Muscle of back (tissue), 11 donors: ENCODE results near the gene INTS1. TPM values are rescaled to one million over a fixed set of nuclear protein-coding genes. Genes with fewer than 3 reads are reported as not detected.
A peak's percentile ranks its signal among the peaks of the same experiment; 100 is the strongest.
"Not testable (repeated sequence)": the region's sequence is repeated elsewhere in the genome, so short reads cannot be mapped to it uniquely, and the experiment has no call there.

Experiments used
- DNase-seq, 3 donors: peaks; one replicate each; pipeline versions ENCODE4 v3.0.0 to v3.0.0-alpha.2; 2013
- polyA plus RNA-seq, 10 donors: library from polyadenylated mRNA; unstranded; fragments of 120-200 nt; gene quantifications; one replicate each; pipeline ENCODE4 v1.2.1, GENCODE V29; 2013; ENCODE audit not compliant: insufficient read length in 10 of 10

Gene INTS1
- polyA plus RNA-seq, 10 donors = 29.9 to 53.0 (median 41.8) TPM

DNA sequence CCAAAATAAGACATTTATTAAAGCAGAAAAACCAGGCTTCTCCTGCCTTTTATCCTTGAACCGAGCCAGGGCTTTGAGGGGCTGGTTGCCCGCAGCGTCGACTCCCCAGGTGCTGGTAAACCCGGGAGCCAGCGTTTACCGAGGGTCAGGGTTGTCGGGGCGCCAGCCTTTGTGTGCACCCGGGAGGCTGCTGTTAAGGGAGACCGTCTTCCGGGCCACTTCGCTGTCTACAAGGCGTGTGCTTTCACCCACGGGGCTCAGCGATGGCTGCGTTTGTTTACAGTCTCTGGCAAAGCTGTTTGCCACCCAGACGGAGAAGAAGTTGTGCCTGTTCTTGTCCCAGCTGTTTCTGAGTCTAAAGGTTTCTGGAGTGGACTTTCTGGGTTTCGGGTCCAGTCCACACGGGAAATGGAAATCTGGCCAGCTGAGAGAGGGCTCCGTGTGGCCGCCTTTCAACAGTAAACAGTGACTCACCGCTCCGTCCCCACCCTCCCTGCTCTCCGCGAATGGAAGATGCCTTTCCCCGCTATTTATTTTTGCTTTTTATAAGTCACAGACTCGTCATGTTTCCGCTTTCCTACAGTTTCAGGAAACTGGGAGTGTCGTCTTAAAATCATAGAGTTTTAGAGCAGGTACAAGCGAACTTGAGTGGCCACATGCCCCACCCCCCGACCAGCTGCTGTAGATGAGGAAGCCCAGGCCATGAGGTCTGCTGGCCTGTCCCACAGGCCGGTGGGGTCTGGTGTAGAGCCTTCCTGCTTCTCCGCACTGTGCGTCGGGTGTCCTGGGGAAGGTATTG, 28.5 kb upstream of the INTS1 start:
- peak; percentile 72 to 88 (median 79) for DNase-seq

DNA sequence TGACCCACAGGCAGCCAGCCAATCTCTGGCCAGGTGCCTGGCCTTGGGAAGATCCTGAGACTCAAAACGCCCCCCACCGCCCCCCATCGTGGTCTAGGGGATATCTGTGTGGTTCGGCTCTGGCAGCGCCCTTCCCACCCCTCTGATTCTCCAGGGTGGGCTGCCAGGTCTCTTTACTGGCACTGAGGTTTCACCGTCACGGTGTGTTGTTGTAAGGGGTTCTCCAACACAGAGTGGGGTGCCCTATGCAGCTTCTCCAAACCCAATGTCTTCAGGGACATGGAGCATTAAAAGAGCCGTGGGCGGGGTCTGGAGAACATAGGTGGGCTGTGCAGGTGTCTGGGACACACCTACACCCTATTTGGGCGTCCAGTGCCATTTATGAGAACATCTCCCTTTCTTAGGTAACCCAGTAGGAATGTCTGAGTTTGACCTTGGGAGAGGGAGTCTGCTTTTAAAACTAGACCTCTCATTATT, 27.8 kb upstream of the INTS1 start:
- no peak for DNase-seq

DNA sequence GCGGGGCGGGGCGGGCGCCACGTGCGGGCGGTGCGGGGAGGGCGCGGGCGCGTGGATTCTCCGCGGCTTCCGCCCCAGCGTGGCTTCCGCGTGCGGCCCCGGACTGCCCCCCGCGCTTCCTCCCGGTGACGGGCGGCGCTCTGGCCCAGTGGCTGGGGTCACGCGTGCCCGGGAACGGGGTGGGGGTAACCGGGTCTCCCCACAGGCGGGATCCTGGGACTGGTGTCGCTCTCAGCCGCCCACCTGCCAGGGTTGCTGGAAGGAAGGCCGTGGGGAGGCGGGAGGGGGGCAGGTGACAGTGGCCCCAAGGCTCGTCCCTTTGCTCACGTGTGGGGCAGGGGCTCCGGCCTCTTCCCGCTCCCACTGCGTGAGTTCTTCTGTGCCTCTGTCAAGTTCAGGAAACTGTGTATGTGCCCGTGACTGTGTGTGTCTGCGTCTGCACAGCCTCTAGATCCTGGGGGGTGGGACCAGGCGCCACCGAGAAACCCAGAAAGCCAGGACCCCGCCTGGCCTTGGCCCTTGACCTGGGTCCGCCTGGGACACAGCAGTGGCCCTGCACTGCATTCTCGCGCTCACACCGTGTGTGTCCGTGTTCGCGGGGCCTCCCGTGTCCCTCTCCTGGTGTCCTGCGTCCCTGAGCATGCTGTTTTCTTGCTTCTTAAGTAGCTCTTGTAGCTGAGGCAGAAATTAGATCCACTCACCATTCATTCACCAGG, 27.2 kb upstream of the INTS1 start:
- peak in 1 of 3 donors; percentile 71 for DNase-seq

DNA sequence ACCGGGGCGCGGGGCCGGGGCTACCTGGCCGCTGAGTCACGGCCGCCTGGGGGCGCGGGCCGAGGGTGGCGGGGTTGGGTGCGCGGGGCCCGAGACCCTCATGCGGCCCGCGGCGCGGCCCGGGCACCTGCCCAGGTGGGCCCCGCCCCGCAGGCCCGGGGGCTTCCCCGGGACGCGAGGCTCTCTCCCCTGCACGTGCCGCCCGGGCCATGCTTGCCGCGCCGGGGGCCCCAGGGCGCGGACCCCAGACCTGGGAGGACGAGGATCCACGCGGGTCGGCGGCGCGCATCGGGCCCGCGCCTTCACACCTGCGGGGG, 26.7 kb upstream of the INTS1 start:
- no peak for DNase-seq

DNA sequence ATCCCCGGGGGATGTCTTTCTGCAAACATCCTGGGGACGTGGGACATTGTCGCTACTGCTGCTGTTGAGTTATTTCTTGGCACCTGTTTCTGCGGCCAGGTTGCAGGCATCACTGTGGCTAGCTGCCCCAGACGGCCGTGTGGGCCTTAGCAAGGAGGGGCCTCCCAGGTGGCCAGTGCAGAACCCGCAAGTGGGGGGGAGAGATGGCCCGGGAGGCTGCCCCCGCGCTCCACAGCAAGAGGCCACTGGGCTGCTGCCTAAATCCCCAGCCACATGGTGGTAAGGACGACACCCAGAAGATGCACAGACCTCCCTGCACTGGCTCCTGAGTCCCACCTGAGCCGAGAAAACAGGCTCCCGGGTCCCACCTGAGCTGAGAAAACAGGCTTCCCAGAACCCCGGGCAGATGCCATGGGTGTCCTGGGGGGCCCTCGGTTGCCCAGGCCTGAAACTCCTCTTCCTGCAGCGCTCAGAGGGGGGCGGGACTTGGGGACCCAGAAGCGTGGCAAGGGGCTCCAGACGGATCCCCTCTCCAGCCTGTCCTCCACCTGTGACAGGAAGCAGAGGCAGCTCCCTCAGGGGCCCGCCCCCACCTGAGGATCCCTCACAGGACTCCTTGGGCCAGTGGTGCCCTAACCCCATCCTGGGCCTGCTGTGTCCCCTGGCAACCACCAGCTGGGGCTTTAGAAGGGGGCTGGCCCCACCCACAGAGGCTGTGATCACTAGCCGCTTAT, 25.4 kb upstream of the INTS1 start:
- peak in 1 of 3 donors; percentile 8 for DNase-seq

DNA sequence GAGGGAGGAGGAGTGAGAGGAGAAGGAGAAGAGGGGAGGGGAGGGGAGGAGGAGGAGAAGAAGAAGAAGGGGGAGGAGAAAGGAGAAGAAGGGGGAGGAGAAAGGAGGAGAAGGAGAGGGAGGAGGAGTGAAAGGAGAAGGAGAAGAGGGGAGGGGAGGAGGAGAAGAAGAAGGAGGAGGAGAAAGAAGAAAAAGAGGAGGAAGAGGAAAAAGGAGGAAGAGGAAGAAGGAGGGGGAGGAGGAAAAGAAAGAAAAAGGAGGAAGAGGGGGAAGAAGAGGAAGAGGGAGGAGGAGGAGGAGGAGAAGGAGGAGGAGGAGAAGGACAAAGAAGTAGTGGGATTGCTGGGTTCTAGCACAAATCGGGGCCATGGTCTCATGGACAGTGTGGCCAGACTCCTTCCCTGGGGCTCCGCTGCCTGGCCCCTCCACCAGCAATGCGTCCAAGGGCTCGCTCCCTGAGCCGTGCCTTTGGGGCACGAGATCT, 22.1 kb upstream of the INTS1 start:
- DNase-seq = peak in 1 of 3 donors; percentile 48

DNA sequence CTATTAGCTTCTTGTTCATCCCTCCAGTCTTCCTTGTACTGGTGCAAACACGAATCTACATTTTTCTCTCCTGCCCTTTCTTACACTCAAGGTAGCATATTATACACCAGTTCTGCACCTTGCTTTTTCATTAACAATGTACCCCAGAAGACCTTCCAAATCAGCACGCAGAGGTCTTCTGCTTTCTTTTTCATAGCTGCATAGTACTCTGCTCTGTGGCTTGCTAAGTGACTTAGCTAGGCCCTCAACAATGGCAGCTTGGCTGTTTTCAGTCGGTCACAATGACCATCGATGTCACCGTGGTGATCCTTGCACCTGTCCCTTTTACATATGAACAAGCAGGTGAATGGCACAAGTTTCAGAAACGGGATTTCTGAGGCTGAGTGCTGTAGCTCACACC, 21.2 kb upstream of the INTS1 start:
- no peak for DNase-seq

DNA sequence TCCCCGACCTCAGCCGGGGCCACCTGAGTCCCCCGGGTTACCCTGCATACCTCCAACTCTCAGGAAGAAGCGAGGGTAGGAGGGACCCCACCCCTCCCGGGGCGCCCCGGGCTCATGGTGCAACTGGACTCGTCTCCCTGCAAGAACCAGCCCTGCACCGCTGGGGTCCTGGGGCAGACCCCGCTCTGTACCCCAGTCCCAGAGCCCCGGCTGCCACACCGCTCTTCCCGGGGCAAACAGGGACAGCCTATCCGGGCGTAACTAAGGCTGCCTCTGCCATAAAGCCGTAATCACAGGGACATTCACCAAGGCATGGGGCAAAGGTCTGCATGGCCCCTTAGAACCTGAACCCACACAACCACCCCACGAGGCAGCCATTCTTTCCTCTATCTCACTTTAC, 19.7 kb upstream of the INTS1 start:
- DNase-seq = no peak

DNA sequence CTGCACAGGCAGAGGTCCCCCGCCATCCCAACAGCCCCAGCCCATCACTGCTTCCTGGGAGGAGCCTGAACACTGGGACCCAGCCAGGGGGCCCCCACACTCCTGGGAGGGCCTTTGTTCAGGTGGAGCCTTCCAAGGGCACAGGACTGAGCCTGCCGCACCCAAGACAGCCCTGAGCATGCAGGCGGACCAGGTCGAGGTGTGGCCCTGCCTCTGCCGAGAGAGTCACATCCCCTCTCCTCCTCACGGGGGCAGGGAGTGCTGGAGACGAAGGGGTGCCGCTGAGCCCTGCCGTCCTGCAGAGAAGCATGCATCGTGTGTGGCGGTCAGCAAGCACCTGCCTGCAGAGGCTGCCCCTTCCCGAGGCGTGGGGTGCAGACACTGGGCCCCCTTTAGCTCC, 19.0 kb upstream of the INTS1 start:
- no peak for DNase-seq

DNA sequence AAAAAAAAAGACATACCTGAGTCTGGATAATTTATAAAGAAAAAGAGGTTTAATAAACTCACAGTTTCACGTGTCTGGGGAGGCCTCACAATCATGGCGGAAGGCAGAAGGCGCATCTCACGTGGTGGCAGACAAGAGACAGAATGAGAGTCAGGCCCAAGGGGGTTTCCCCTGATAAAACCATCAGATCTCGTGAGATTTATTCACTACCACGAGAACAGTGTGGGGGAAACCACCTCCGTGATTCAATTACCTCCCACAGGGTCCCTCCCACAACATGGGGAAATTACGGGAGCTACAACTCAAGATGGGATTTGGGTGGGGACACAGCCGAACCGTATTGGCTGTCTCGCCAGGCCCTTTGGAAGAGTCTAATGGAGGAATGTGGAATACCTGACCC, 17.3 kb upstream of the INTS1 start:
- DNase-seq = no peak

DNA sequence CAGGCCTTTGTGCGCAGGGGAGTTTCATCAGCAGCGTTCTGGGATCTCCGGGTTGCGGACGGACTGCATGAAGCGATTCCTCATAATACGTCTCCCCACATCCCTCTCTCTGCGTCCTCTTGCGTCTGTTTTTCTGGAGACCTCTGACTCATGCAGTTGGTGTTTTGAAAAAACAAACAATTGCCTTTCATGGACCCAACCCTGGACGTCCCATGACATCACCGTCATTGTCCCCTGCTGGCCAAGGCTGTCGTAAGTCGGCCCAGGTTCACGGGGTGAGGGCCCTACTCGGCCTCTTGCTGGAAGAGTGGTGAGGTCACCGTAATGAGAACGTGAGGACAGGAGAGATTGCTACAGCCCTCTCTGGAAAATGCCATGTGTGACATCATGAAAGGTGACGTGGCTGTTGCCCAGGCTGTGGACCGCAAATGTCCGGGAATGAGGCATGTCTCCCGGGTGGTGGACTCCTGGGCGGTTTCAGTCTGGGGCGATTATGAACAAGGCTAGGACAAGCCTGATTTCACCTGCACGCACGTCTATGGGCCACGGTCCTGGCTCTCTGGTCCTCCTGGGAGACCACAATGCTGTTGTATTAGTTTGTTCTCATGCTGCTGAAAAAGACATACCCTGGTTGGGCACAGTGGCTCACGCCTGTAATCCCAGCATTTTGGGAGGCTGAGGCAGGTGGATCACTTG, 16.5 kb upstream of the INTS1 start:
- DNase-seq = no peak

DNA sequence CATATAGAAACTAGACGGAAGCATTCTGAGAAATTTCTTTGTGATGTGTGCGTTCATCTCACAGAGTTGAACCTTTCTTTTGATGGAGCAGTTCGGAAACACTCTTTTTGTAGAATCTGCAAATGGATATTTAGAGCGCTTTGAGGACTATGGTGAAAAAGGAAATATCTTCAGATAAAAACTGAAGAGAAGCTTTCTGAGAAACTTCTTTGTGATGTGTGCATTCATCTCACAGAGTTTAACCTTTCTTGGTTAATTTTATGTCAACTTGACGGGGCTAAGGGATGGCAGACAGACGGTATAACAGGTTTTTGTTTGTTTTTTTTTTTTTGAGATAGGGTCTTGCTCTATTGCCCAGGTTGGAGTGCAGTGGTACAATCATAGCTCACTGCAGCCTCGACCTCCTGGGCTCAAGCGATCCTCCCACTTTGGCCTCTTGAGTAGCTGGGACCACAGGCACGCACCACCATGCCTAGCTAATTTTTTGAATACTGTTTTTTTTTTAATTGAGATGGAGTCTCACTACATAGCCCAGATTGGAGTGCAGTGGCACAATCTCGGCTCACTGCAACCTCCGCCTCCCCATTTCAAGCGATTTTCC, 15.2 kb upstream of the INTS1 start:
- DNase-seq = not testable (repeated sequence)

DNA sequence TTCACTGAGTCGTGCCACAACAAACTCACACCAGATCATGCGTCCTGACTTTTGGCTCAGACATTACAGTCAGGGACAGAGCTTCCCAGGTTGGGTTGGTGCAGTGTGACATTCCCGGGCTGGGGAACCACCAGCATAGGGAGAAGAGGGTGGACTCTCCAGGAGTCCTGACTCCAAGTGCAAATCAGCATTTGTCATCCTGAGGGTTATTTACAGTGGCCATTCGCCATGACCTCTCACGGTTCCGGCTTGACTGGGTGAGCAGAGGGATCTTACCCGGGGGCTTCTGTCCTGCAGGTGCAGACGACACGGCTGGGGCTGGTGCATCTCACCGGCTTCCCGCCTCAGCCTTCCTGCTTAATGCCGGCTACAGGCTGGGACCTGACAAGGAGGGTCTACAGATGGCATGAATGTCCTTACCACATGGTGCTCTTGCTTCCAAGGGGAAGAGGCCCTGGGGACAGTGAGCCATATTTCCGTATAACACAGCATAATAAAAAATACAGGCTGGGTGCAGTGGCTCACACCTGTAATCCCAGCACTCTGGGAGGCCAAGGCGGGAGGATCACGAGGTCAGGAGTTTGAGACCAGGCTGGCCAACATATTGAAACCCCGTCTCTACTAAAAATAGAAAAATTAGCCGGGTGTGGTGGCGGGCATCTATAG, 12.5 kb upstream of the INTS1 start:
- DNase-seq = no peak

DNA sequence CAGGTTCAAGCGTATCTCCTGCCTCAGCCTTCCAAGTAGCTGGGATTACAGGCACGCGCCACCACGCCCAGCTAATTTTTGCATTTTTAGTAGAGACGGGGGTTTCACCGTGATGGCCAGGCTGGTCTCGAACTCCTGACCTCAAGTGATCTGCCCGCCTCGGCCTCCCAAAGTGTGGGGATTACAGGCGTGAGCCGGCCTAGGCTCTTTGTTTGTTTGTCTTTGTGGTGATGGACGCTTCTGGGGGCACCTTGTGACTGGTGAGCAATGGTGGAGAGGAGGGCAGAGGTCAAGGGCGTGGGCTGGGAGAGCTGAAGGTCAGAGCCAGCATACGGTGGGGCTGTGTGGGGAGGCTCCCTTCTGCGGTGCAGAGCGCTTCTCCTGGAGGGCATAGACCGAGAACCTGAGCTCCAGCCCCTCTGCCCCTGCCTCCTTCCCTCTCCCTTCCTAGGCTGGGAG, 11.3 kb upstream of the INTS1 start:
- DNase-seq = not testable (repeated sequence)

DNA sequence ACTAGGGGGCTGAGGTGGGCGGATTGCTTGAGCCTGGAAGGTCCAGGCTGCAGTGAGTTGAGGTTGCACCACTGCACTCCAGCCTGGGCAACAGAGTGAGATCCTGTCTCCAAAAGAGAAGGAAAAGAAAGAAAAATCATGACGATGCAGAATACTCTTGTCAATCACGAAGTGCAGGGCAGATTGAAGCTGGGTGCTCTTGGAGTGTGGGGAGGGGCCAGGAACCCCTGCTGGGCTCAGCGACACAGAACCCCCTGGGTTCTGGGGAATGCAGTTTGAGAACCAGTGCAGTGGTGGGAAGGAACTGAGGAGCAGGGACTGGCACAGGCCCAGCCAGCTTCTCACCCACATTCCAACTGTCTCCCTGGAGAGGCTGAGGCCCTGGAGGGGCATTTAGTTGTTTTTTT, 10.8 kb upstream of the INTS1 start:
- no peak for DNase-seq

DNA sequence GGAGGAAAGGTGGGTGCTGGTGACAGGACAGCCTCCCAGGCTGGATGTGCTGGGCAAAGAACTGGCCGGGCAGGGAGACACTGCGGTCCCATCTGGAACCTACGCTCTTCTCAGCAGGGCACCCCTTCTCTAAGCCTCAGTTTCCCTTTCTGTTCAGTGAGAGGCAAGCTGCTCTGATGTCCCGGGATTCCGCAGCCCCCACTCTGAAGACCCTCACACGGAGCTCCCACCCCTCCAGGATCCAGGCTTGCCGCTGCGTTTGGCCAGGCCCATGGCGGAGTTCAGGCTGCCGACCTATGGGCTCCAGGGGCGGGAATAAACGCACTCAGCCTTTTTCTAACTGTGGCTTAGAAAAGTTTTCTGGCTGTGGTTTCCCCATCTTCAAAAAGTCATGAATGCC, 10.2 kb upstream of the INTS1 start:
- no peak for DNase-seq

DNA sequence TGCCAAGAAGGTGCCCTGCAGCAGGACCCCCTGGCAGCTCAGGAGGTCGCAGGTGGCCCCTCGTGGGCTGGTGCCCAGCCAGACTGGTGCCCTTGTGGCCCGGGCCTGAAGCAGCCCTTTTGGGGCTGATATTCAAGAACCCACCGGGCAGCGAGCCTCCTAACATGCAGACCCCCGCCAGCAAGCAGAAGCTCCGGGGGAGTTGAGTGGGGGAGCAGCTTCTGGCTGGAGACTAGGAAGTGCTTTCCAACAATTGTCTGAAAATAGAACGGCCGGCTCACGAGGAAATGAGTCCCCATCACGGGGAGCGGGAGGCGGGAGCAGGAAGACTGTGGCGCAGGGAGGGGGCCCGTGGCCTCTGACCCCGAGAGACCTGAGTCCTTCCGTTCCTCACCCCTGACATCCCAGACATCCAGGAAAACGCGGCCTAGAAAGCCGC, 9.5 kb upstream of the INTS1 start:
- DNase-seq = peak in 1 of 3 donors; percentile 68

DNA sequence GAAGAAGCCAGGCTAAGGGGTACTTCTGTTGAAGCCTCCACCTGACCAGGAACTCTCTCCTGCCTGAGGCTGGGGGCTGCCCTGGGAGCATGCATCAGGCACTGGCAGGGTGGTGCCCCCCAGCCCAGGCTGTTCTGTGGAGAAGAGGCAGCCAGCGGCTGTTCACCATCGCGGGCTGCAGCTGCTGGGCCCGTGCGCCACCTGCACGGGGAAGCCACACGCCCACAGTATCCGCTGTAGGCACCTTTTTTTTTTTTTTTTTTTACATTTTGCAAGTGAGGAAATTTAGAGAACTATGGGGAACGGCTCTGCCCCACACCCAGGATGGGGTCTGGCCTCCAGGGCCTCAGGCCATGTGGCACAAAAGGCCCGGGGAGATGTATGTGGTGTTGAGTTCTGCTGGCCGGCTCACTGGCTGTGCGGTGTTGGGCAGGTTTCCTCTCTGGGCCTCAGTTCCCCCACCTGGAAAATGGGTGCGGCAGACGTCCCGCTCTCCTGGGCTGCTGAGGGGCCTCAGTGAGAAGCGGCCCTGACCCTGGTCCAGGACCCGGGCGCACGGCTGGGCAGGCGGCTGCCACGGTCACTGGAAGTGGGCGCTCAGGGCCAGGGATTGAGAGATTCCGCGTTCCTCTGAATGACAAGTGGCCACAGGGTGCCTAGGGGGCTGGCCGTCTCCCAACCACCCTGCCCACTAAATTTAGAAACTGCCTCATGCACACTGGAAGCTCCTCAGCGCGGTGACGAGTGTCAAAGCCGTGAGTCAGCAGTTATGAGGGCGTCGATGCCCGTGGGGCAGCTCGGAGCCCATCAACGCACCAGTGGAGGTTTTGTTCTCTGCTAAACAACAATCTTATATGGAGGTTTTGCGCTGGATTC, 8.8 kb upstream of the INTS1 start:
- DNase-seq = peak; percentile 61 to 67 (median 67)
